HepG2 (cell line): ENCODE measurements around the gene BUD23.

Source experiments
- POLR2A ChIP-seq, 2 experiments: IDR thresholded peaks; 2 replicates each; pipeline ENCODE4 v1.6.1; 2011; ENCODE audit warnings: low read depth in 2 of 2, low read length in 2 of 2, mild to moderate bottlenecking in 1 of 2, moderate library complexity in 1 of 2; ENCODE audit not compliant: insufficient read depth in 1 of 2
- RFX5 ChIP-seq: IDR thresholded peaks from 2 replicates; pipeline ENCODE4 v1.6.1; 2011; ENCODE audit warnings: low read depth, low read length, improper control_type of control experiment
- TF ChIP-seq, protein P1 (sequence below), 2 experiments: IDR thresholded peaks; 2 replicates each; pipeline ENCODE4 v1.6.1; 2011 to 2012; ENCODE audit warnings: low read length in 2 of 2, borderline replicate concordance in 1 of 2, low read depth in 1 of 2, mild to moderate bottlenecking in 1 of 2, moderate library complexity in 1 of 2

DNA sequence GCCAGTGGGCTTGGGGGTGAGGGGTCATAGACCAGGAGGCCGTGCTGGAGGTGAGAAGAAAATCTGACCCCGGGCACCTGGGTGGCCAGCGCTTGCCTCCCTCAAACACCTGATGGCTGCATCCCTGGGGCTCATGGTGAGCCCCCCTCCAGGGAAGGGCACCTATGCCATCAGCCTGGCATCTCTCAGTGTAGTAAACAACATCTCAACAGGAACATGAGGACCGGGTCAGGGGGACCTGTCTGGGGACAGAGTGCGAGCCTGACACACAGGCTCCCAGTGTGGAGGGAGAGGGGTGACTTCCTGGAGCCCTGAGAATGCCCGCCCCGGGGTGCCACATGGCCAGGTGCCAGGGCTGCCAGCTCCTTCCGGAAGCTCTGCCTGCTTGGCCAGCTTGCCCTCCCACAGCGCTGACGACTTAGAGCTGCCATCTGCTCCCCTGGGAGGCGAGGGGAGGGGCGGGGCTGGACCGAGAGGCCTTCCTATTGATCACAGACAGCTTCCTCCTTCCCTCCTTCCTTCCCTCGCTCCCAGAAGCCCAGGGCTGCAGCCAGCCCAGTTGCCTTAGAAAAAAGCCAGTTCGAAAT lies 23.7 kb downstream of the BUD23 start:
- TF ChIP-seq RFX5 = no peak
- TF ChIP-seq, protein P1, sequence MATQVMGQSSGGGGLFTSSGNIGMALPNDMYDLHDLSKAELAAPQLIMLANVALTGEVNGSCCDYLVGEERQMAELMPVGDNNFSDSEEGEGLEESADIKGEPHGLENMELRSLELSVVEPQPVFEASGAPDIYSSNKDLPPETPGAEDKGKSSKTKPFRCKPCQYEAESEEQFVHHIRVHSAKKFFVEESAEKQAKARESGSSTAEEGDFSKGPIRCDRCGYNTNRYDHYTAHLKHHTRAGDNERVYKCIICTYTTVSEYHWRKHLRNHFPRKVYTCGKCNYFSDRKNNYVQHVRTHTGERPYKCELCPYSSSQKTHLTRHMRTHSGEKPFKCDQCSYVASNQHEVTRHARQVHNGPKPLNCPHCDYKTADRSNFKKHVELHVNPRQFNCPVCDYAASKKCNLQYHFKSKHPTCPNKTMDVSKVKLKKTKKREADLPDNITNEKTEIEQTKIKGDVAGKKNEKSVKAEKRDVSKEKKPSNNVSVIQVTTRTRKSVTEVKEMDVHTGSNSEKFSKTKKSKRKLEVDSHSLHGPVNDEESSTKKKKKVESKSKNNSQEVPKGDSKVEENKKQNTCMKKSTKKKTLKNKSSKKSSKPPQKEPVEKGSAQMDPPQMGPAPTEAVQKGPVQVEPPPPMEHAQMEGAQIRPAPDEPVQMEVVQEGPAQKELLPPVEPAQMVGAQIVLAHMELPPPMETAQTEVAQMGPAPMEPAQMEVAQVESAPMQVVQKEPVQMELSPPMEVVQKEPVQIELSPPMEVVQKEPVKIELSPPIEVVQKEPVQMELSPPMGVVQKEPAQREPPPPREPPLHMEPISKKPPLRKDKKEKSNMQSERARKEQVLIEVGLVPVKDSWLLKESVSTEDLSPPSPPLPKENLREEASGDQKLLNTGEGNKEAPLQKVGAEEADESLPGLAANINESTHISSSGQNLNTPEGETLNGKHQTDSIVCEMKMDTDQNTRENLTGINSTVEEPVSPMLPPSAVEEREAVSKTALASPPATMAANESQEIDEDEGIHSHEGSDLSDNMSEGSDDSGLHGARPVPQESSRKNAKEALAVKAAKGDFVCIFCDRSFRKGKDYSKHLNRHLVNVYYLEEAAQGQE (IDR thresholded peaks at IDR 0.05; ENCODE audit: borderline replicate concordance in 1 of 2, low read depth in 1 of 2, low read length in 2 of 2) = no peak
- no peak for TF ChIP-seq POLR2A (IDR thresholded peaks at IDR 0.05; ENCODE audit: insufficient read depth in 1 of 2, low read depth in 2 of 2, low read length in 2 of 2)
